GM13976 (cell line): ENCODE data around the gene PP2D1.

ENCODE experiments used
- DNase-seq: peaks from one replicate; pipeline ENCODE4 v3.0.0; 2012; ENCODE audit warnings: low spot score
- CTCF ChIP-seq: IDR thresholded peaks from 2 replicates; pipeline ENCODE4 v1.5.1; 2012; ENCODE audit warnings: borderline replicate concordance, mild to moderate bottlenecking; ENCODE audit not compliant: insufficient read depth; ENCODE audit errors: extremely low read depth, missing control alignments, control extremely low read depth
- in situ Hi-C: fragments of 300-500 bp; cut with MboI; formaldehyde crosslinking; loops from one replicate; pipeline ENCODE4 v1.12.0; 2022; ENCODE audit warnings: low sequenced_read_pairs, mixed read lengths, inconsistent platforms; ENCODE audit not compliant: unreplicated experiment

PP2D1 gene

DNA sequence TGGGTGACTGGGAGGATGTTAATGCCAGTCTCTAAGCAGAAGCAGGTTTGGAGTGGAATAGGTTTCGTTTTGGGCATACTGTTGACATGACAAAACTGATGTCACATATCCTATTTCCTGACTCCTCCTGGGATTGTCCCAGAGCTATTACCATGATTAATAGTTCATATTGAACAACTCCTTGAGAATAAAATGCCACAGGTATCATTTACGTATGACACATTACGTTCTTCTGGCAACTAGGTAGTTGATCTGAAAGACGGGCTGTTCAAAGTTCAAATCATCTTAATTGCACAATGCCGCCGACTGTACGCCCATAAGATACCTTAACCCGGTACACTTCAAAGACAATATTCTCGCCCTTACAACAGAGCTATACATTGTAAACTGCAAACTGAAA, 66.5 kb downstream of the PP2D1 start:
- TF ChIP-seq CTCF: no peak
- in situ Hi-C loops: no loop called here
- no peak for DNase-seq

DNA sequence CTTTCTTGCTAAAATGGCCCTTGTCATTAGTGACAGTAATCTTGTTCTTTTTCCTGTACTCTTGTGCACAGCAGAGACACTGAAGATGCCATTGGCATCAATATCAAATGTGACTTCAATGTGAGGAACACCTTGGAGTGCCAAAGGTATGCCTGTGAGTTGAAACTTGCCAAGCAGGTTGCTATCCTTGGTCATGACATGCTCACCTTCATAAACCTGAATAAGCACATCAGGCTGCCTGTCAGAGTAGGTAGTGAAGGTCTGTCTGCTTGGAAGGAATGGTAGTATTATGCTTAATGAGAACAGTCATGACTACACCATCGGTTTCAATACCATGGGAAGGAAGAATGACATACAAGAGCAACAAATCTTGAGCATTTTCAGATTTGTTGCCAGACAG, 71.4 kb downstream of the PP2D1 start:
- in situ Hi-C loops: no loop called here
- TF ChIP-seq CTCF: no peak
- no peak for DNase-seq

- TF ChIP-seq CTCF: no peak
- in situ Hi-C loops: no loop called here
- no peak for DNase-seq
Measured at GRCh38 chr3:19938295-19938627, 73.8 kb downstream of the PP2D1 start.

DNA sequence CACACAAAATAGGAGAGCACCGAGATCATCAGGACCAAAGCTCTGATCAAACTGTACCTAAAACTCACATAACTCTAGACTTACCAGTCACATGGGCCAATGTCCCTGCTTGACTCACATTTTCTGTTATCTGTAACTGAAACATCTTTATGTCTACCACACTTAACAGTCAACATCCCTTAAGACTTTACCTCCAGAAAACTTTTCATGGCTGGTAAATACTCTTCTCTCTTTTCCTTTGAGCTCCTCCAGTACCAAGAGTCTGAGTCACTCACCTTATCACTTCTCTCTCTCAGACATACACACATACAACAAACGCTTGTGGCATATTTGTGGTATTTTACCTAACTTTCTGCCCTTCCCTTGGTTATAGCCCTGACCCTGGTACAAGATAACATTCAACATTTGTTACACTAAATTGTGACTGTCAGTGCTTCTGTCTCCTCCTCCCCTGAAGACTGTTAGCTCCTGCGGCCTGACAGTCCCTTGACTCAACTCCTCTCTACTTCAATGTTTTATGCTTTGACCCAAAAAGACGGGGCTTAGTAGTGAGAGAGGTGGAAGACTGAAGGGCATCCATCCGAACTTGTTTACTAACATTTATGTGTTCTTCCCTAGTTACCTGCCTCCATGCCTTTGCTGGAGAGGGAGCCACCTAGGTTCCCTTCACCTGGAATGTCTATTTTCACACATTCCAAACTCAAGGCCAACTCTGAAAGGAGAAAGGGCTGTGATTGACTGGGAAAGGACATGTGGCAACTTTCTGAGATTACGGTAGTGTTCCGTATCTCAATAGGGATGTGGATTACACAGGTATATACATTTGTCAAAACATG, 74.4 kb downstream of the PP2D1 start:
- in situ Hi-C loops: no loop called here
- DNase-seq: no peak
- TF ChIP-seq CTCF: no peak
